GM12801 (cell line): ENCODE data around the gene PRUNE2.

Source experiments
- CTCF ChIP-seq: IDR thresholded peaks from one replicate; pipeline ENCODE4 v1.5.1; 2011; ENCODE audit warnings: control low read depth; ENCODE audit not compliant: insufficient read length; ENCODE audit errors: extremely low read depth

PRUNE2 gene

GRCh38 chr9:76827296-76828080 lies 78.4 kb downstream of the PRUNE2 start:
- no peak for TF ChIP-seq CTCF

DNA sequence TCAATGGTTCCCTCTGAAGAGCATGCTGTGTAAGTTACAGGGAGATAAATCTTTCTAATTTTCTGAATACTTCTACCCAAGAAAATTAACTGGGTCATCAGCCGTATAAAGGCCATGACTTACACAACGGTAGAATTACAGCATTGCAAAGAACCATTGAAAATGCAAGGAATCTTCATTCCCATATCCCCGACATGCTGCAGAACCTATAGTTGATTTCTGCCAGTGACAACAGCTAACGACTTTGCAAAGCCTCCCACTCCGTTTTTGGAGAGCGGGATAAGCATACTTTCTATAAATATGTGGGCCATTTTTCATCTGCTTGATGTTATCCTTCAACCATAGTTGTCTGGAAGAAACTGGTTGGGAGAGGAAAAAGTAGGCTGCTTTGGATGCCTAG lies 85.5 kb downstream of the PRUNE2 start:
- no peak for TF ChIP-seq CTCF

GRCh38 chr9:76818271-76818670 lies 87.6 kb downstream of the PRUNE2 start:
- TF ChIP-seq CTCF: no peak

- no peak for TF ChIP-seq CTCF
These were observed 88.4 kb downstream of the PRUNE2 start for GRCh38 chr9:76817489-76817888.

DNA sequence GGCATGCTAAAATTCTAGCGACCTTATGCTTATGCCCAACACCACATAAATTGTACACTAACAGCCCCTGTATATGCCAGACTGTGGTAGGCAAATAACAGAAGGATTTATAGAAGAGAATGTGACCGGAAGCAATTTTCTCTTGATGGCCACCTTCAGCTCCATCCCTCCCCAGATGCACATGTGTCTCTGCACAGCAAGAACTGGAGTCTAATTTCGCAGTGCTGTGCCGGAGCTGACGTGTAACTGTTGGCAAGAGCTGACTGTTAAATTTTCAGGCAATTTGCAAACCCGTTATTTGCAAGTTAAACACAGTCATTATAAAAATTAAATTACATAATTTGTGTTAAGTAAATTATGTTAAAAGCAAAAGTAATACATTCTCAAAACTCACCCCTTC lies 93.3 kb downstream of the PRUNE2 start:
- no peak for TF ChIP-seq CTCF

- no peak for TF ChIP-seq CTCF
These were observed 95.4 kb downstream of the PRUNE2 start for GRCh38 chr9:76810377-76810957.

DNA sequence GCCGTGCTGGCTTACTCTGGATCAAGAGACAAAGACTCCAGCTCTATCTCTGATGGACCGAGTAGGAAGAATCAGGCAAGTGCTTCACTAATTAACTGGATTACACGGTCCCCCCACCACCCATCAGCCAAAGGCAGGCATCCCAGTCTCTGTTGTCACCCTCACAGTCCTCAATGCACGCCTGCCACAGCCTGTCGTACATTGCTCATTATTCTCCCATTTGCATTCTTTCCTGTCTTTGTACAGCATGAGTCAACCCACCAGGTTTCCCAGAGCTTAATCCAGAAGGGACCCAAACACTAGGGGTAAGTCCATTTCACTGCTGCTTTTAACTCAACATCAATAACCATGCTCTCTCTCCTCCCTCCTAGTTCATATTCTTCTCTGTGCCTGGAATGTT lies 97.3 kb downstream of the PRUNE2 start:
- TF ChIP-seq CTCF: no peak
